Mesodermal cell (in vitro differentiated cells): ENCODE data around the gene TBC1D4.

Experiments used
- H3K27ac ChIP-seq: 2 replicates; pipeline ENCODE4 v1.7.0; 2013; ENCODE audit warnings: mild to moderate bottlenecking, low read depth, low read length, moderate library complexity; ENCODE audit not compliant: severe bottlenecking
- H3K36me3 ChIP-seq: 2 replicates; pipeline ENCODE4 v1.7.1; 2013; ENCODE audit warnings: mild to moderate bottlenecking, low read length, moderate library complexity; ENCODE audit not compliant: control insufficient read depth, insufficient read depth
- H3K4me1 ChIP-seq: one replicate; pipeline ENCODE4 v1.7.1; 2013; ENCODE audit warnings: mild to moderate bottlenecking, low read length; ENCODE audit not compliant: insufficient read depth, control insufficient read depth, poor library complexity, severe bottlenecking
- H3K4me3 ChIP-seq: 2 replicates; pipeline ENCODE4 v1.7.0; 2013; ENCODE audit warnings: low read length, control low read depth, mild to moderate bottlenecking; ENCODE audit not compliant: insufficient read depth, poor library complexity, severe bottlenecking; ENCODE audit errors: extremely low read depth
- H3K9me3 ChIP-seq: 2 replicates; pipeline ENCODE4 v1.7.1; 2013; ENCODE audit warnings: mild to moderate bottlenecking, low read length, moderate library complexity; ENCODE audit not compliant: control insufficient read depth
- WGBS, 2 experiments: methylation state at CpG; one replicate each; pipeline ENCODE4 v1.1.5; 2013; ENCODE audit warnings: missing lambda C conversion rate in 2 of 2; ENCODE audit not compliant: insufficient coverage in 2 of 2; 5-methylcytosine and 5-hydroxymethylcytosine counted together

TBC1D4 gene

DNA sequence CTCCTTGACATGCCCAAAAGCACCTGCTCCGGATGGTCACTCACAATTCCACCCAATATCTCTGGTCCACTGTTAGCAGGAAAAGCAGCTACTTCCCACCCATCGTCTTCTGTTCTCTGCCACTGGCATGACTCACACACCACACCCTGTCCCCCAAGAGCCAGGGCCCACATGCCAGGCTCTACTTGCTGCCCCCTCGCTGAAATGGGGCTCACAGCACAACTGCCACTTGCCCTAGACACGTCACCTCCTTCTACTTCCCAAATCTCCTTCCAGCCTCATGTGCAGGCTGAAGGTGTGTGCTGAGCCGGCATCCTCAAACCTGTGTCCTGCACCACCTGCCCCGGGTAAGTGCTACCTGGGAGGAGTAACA, 65.0 kb downstream of the TBC1D4 start:
- no peaks in the 10 kb centered on the region for H3K9me3 ChIP-seq
- WGBS, 2 experiments = 92 to 96% methylated on average over 4 to 6 of the region's 6 CpGs

DNA sequence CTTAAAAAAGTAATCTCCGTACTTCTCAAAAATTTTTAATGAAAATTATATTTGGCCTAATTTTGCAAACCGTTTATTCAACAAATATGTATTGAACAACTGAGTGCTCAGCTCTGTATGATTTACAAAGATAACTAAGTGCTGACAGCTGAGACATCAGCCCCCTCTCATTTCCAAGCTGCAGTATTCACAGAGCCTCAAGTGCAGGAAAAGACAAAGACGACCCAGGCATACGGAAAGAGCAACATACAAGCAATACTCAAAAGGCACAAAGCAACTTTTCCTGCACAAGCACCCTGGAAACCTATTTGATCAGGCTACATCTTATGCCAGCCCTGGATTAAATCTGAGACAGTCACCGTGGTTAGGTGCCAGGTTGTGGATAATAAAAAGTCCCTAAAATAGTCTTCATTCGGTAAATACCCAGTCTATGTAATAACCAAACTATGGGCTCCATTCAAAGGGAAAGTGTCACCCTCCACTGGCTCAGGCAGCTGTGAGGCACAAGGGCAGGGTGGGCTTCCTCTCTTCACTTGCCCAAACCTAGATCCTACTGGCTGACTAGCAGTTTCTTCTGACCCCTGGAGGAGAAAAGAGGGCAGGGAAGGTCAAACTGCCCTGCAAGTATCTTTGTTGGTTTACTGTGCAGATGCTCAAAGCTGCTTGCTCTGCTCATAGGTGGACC, 65.5 kb downstream of the TBC1D4 start:
- Histone ChIP-seq H3K27ac (no peak overlapping the region), H3K4me1 (no peaks in the 10 kb centered on the region), H3K4me3 (no peak overlapping the region), H3K36me3 (no peaks in the 10 kb centered on the region), H3K9me3 (no peaks in the 10 kb centered on the region)
- WGBS, 2 experiments = 71 to 93% methylated on average over 2 to 4 of the region's 6 CpGs

More for the DNA sequence above, 65.0 kb downstream of the TBC1D4 start:
- no peak overlapping the region for H3K27ac ChIP-seq
- H3K36me3 ChIP-seq = no peaks in the 10 kb centered on the region
- H3K4me3 ChIP-seq = no peak overlapping the region
- H3K4me1 ChIP-seq = no peaks in the 10 kb centered on the region

DNA sequence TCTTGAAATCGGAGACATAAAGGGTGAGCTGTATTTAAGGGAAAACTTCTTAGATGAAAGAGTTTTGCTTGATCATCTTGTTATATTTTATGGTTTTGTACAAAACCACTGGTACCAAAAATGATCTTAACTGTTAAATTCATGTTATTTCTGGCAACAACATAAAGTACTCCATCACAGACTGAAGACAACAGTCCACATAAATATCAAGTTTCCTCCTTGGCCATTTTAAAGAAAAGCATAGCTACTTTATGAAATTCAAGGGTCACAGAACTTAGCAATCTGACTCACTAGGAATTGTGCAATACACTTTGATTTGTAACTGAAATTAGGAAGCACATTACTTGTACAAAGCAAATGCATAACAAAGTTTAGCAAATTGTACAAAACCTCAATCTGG, 66.3 kb downstream of the TBC1D4 start:
- Histone ChIP-seq H3K27ac (no peak overlapping the region), H3K4me3 (no peak overlapping the region), H3K4me1 (no peaks in the 10 kb centered on the region), H3K9me3 (no peaks in the 10 kb centered on the region), H3K36me3 (no peaks in the 10 kb centered on the region)
- WGBS, 2 experiments = no CpG with 5 or more reads among the region's 1 CpG

GRCh38 chr13:75415171-75415570, 66.8 kb downstream of the TBC1D4 start:
- no peak overlapping the region for H3K4me3 ChIP-seq
- H3K9me3 ChIP-seq = no peaks in the 10 kb centered on the region
- no peaks in the 10 kb centered on the region for H3K36me3 ChIP-seq
- WGBS, 2 experiments = 86 to 89% methylated on average over 1 of the region's 2 CpGs
- H3K4me1 ChIP-seq = no peaks in the 10 kb centered on the region
- H3K27ac ChIP-seq = no peak overlapping the region

- Histone ChIP-seq H3K27ac (no peak overlapping the region), H3K36me3 (no peaks in the 10 kb centered on the region), H3K9me3 (no peaks in the 10 kb centered on the region), H3K4me3 (no peak overlapping the region), H3K4me1 (no peaks in the 10 kb centered on the region)
- whole genome bisulfite sequencing, 2 experiments = 88 to 100% methylated on average over 1 of the region's 2 CpGs
Measured at GRCh38 chr13:75414036-75414827, 67.7 kb downstream of the TBC1D4 start.

- no peak overlapping the region for H3K4me3 ChIP-seq
- no peak overlapping the region for H3K27ac ChIP-seq
- no peaks in the 10 kb centered on the region for H3K9me3 ChIP-seq
- no peaks in the 10 kb centered on the region for H3K36me3 ChIP-seq
- H3K4me1 ChIP-seq = no peaks in the 10 kb centered on the region
- WGBS, 2 experiments = no CpG with 5 or more reads among the region's 4 CpGs
Measured at GRCh38 chr13:75411924-75412537, 69.9 kb downstream of the TBC1D4 start.

DNA sequence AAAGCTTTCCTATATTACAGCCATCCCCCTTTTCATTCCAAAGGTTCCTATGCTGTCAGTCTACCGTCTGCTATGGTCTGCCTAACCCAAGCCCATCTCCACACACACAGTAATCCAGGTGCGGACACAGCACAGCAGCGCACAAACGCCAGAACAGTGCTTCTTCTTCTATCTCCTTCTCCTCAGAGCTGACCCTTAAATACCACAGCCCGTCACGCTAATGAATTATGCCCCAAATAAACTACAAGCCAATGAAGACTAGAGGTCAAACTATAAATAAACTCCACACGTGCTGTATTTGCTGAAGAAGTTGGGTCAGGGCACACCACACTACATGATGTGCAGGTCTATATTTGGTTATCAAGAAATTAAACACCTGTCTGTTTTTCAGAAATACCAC, 71.8 kb downstream of the TBC1D4 start:
- Histone ChIP-seq H3K27ac (no peak overlapping the region), H3K4me3 (no peak overlapping the region), H3K4me1 (no peaks in the 10 kb centered on the region), H3K9me3 (no peaks in the 10 kb centered on the region), H3K36me3 (no peaks in the 10 kb centered on the region)
- 82 to 94% methylated on average over 2 to 3 of the region's 7 CpGs for WGBS, 2 experiments

- no peaks in the 10 kb centered on the region for H3K36me3 ChIP-seq
- H3K4me3 ChIP-seq = no peak overlapping the region
- H3K9me3 ChIP-seq = no peaks in the 10 kb centered on the region
- 100% methylated on average over 2 of the region's 5 CpGs; no CpG with 5 or more reads in 1 of the 2 experiments for WGBS, 2 experiments
- no peaks in the 10 kb centered on the region for H3K4me1 ChIP-seq
- H3K27ac ChIP-seq = no peak overlapping the region
Measured at GRCh38 chr13:75407998-75408397, 74.0 kb downstream of the TBC1D4 start.

GRCh38 chr13:75407473-75407872, 74.5 kb downstream of the TBC1D4 start:
- 100% methylated on average over 2 of the region's 4 CpGs; no CpG with 5 or more reads in 1 of the 2 experiments for WGBS, 2 experiments

GRCh38 chr13:75405976-75406703, 75.8 kb downstream of the TBC1D4 start:
- Histone ChIP-seq H3K9me3 (no peaks in the 10 kb centered on the region), H3K4me3 (no peak overlapping the region), H3K36me3 (no peaks in the 10 kb centered on the region), H3K27ac (peak overlapping the region; percentile 5), H3K4me1 (no peaks in the 10 kb centered on the region)
- 90 to 92% methylated on average over 4 to 5 of the region's 9 CpGs for WGBS, 2 experiments

More at GRCh38 chr13:75407473-75407872, 74.5 kb downstream of the TBC1D4 start:
- H3K9me3 ChIP-seq = no peaks in the 10 kb centered on the region
- no peaks in the 10 kb centered on the region for H3K36me3 ChIP-seq
- H3K4me1 ChIP-seq = no peaks in the 10 kb centered on the region
- no peak overlapping the region for H3K4me3 ChIP-seq
- H3K27ac ChIP-seq = no peak overlapping the region
